Measurements from ENCODE around the gene GAMT. TPM values are rescaled to one million over a fixed set of nuclear protein-coding genes. Genes with fewer than 3 reads are reported as not detected.

GAMT gene
- total and polyA plus RNA-seq, 2 donors (not counting 3 experiments of a cell fraction or from before 2014, with no cell fraction given): 22.1 to 36.9 TPM

DNA sequence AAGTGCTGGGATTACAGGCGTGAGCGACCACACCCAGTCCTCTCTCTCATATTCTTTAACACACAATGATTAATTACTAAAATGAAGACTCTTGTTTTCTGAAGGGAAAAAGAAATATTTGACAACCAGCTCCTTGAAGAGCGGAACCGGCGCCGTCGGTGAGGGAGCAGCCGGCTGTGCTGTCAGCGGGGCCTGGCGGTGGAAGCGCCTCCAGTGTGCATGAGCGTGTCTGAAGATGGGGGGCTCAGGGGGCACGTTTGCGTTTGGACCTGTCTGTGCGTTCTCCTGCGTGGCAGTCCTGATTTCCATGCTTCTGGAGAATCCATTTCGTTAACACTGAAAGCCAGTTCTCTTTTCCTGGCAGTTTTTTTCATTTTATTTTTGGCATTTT lies 24.9 kb downstream of the GAMT start:
- DNase-seq (ENCODE audit: low read depth, low spot score) (no peak), FAIRE-seq (no peak)
- no peak overlapping the region for H3K27ac ChIP-seq (ENCODE audit: insufficient read depth, low read depth, low read length)
- intact Hi-C loops (cut with micrococcal nuclease) (no loop called here), dilution Hi-C loops (cut with MboI; ENCODE audit: extremely low pct_ligation_motif_present, low sequenced_read_pairs) (no loop called here)
- H3K36me3 ChIP-seq (ENCODE audit: control insufficient read depth in 2 of 2, extremely low read depth in 1 of 2, insufficient read depth in 2 of 2, low read length in 2 of 2): peaks cover 0 to 21% of the 10 kb centered on the region in 2 experiments
- no peaks in the 10 kb centered on the region for H3K9me1 ChIP-seq (replicated peaks; ENCODE audit: control insufficient read depth, extremely low read depth, insufficient read depth, low read length)
- no peaks in the 10 kb centered on the region for H4K20me1 ChIP-seq (replicated peaks; ENCODE audit: control insufficient read depth, extremely low read depth, insufficient read depth, low read length)
- ChIA-PET POLR2A (no interaction called here), CTCF (interaction anchor here (1.1 kb wide), 1 partner anchor 97 kb away, joined by 3 read pairs; no protein-coding TSS in a partner anchor)
- BruUV-seq (replicated peaks): no TSS peak
- H3K27me3 ChIP-seq (ENCODE audit: control insufficient read depth in 2 of 2, insufficient read depth in 2 of 2, low read length in 2 of 2): no peaks in the 10 kb centered on the region
- no peak overlapping the region for H2AFZ ChIP-seq (ENCODE audit: low read depth, low read length)
- H3K9ac ChIP-seq (replicated peaks; ENCODE audit: extremely low read depth, insufficient read depth, low read length): no peak overlapping the region
- H3K9me3 ChIP-seq (replicated peaks; ENCODE audit: control insufficient read depth, insufficient read depth, low read length): no peaks in the 10 kb centered on the region
- H3K79me2 ChIP-seq (ENCODE audit: control insufficient read depth, insufficient read depth, low read length): no peaks in the 10 kb centered on the region
- H3K4me1 ChIP-seq (ENCODE audit: control insufficient read depth, extremely low read depth, insufficient read depth, low read length): no peaks in the 10 kb centered on the region
- TF ChIP-seq, protein P1, sequence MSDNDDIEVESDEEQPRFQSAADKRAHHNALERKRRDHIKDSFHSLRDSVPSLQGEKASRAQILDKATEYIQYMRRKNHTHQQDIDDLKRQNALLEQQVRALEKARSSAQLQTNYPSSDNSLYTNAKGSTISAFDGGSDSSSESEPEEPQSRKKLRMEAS (IDR thresholded peaks at IDR 0.05; ENCODE audit: insufficient read depth, insufficient read length): no peak
- TF ChIP-seq, protein P2, sequence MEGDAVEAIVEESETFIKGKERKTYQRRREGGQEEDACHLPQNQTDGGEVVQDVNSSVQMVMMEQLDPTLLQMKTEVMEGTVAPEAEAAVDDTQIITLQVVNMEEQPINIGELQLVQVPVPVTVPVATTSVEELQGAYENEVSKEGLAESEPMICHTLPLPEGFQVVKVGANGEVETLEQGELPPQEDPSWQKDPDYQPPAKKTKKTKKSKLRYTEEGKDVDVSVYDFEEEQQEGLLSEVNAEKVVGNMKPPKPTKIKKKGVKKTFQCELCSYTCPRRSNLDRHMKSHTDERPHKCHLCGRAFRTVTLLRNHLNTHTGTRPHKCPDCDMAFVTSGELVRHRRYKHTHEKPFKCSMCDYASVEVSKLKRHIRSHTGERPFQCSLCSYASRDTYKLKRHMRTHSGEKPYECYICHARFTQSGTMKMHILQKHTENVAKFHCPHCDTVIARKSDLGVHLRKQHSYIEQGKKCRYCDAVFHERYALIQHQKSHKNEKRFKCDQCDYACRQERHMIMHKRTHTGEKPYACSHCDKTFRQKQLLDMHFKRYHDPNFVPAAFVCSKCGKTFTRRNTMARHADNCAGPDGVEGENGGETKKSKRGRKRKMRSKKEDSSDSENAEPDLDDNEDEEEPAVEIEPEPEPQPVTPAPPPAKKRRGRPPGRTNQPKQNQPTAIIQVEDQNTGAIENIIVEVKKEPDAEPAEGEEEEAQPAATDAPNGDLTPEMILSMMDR (IDR thresholded peaks at IDR 0.05; ENCODE audit: extremely low read depth in 1 of 2, insufficient read depth in 1 of 2, low read depth in 1 of 2, low read length in 2 of 2): no peak
- TF ChIP-seq POLR2A (IDR thresholded peaks at IDR 0.05; ENCODE audit: low read depth, low read length): no peak
- H3K4me3 ChIP-seq (replicated peaks in 1 of 3; ENCODE audit: insufficient read depth in 1 of 3, low read depth in 1 of 3, low read length in 3 of 3): no peak overlapping the region
- no peak overlapping the region for H3K4me2 ChIP-seq (ENCODE audit: insufficient read depth, low read length)

DNA sequence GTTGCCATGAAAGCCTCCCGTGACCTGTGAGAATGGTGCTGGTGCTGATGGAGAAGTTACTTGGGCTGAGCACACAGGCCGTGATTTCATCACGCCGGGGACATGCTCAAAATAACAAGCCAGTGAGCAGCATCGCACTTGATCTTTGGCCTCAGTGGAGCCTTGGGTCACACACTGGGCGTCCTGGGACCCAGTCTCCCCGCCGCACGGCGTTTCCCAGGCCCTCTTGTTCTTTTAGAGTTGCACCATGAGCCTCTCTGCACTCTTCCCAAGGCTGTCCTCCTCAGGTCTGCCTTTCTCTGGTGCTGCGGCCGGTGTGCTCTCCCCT lies 27.1 kb downstream of the GAMT start:
- ChIA-PET POLR2A (no interaction called here), CTCF (no interaction called here)
- Histone ChIP-seq H3K36me3 (ENCODE audit: control insufficient read depth in 2 of 2, extremely low read depth in 1 of 2, insufficient read depth in 2 of 2, low read length in 2 of 2) (peaks cover 4 to 40% of the 10 kb centered on the region in 2 experiments), H3K4me1 (ENCODE audit: control insufficient read depth, extremely low read depth, insufficient read depth, low read length) (no peaks in the 10 kb centered on the region), H3K4me2 (ENCODE audit: insufficient read depth, low read length) (no peak overlapping the region), H2AFZ (ENCODE audit: low read depth, low read length) (no peak overlapping the region), H3K9me1 (replicated peaks; ENCODE audit: control insufficient read depth, extremely low read depth, insufficient read depth, low read length) (no peaks in the 10 kb centered on the region), H3K27ac (ENCODE audit: insufficient read depth, low read depth, low read length) (no peak overlapping the region), H4K20me1 (replicated peaks; ENCODE audit: control insufficient read depth, extremely low read depth, insufficient read depth, low read length) (no peaks in the 10 kb centered on the region), H3K4me3 (replicated peaks in 1 of 3; ENCODE audit: insufficient read depth in 1 of 3, low read depth in 1 of 3, low read length in 3 of 3) (no peak overlapping the region), H3K27me3 (ENCODE audit: control insufficient read depth in 2 of 2, insufficient read depth in 2 of 2, low read length in 2 of 2) (no peaks in the 10 kb centered on the region), H3K9me3 (replicated peaks; ENCODE audit: control insufficient read depth, insufficient read depth, low read length) (no peaks in the 10 kb centered on the region), H3K79me2 (ENCODE audit: control insufficient read depth, insufficient read depth, low read length) (no peaks in the 10 kb centered on the region), H3K9ac (replicated peaks; ENCODE audit: extremely low read depth, insufficient read depth, low read length) (no peak overlapping the region)
- DNase-seq (ENCODE audit: low read depth, low spot score) (no peak), FAIRE-seq (no peak)
- intact Hi-C loops (cut with micrococcal nuclease): no loop called here
- TF ChIP-seq POLR2A (IDR thresholded peaks at IDR 0.05; ENCODE audit: low read depth, low read length): no peak
- TF ChIP-seq EZH2 (IDR thresholded peaks at IDR 0.05; ENCODE audit: borderline replicate concordance, low read depth, low read length, severe bottlenecking): no peak
- TF ChIP-seq JUN (IDR thresholded peaks at IDR 0.05; ENCODE audit: borderline replicate concordance, insufficient read depth, insufficient read length, low read depth): no peak
- TF ChIP-seq, protein P2 (IDR thresholded peaks at IDR 0.05; ENCODE audit: extremely low read depth in 1 of 2, insufficient read depth in 1 of 2, low read depth in 1 of 2, low read length in 2 of 2): no peak
- TF ChIP-seq, protein P1 (IDR thresholded peaks at IDR 0.05; ENCODE audit: insufficient read depth, insufficient read length): no peak
- TF ChIP-seq POLR2AphosphoS5 (IDR thresholded peaks at IDR 0.05; ENCODE audit: insufficient read depth, low read depth, low read length): no peak
- no peak for TF ChIP-seq GATA2 (IDR thresholded peaks at IDR 0.05; ENCODE audit: insufficient read depth, insufficient read length, low read depth, low read length)
- TF ChIP-seq MYC (IDR thresholded peaks at IDR 0.05; ENCODE audit: low read depth, low read length): no peak
- no peak for TF ChIP-seq FOS (IDR thresholded peaks at IDR 0.05; ENCODE audit: borderline replicate concordance, insufficient read depth, low read length)
- dilution Hi-C loops (cut with MboI; ENCODE audit: extremely low pct_ligation_motif_present, low sequenced_read_pairs): no loop called here
- no TSS peak for BruUV-seq (replicated peaks)
